Large intestine (tissue), 3 donors: ENCODE results near the gene ALS2CL. TPM values are rescaled to one million over a fixed set of nuclear protein-coding genes. Genes with fewer than 3 reads are reported as not detected.

Experiments used
- DNase-seq, 2 donors: peaks; one replicate each; pipeline versions ENCODE4 v3.0.0 to v3.0.0-alpha.2; 2013
- H3K27ac ChIP-seq: one replicate; pipeline ENCODE4 v1.5.1; 2013; ENCODE audit warnings: low read length
- H3K27me3 ChIP-seq: 2 replicates; pipeline ENCODE4 v1.6.1; 2013; ENCODE audit warnings: low read length; ENCODE audit not compliant: control insufficient read depth, insufficient read depth
- H3K36me3 ChIP-seq: 2 replicates; pipeline ENCODE4 v1.6.1; 2013; ENCODE audit warnings: low read length; ENCODE audit not compliant: control insufficient read depth, insufficient read depth
- H3K4me1 ChIP-seq: one replicate; pipeline ENCODE4 v1.6.1; 2013; ENCODE audit warnings: low read length; ENCODE audit not compliant: control insufficient read depth, insufficient read depth
- H3K4me3 ChIP-seq: one replicate; pipeline ENCODE4 v1.5.1; 2013; ENCODE audit warnings: low read length
- H3K9me3 ChIP-seq: one replicate; pipeline ENCODE4 v1.6.1; 2013; ENCODE audit warnings: mild to moderate bottlenecking, low read depth, low read length, moderate library complexity; ENCODE audit not compliant: control insufficient read depth
- WGBS: methylation state at CpG from one replicate; pipeline ENCODE4 v1.1.5; 2013; ENCODE audit warnings: low lambda C conversion rate; ENCODE audit not compliant: insufficient coverage; 5-methylcytosine and 5-hydroxymethylcytosine counted together
- polyA plus RNA-seq: library from polyadenylated mRNA; unstranded; fragments of 120-200 nt; gene quantifications from one replicate; pipeline ENCODE4 v1.2.1, GENCODE V29; 2013

ALS2CL gene
- polyA plus RNA-seq, 1 donor, result 30.8 TPM

DNA sequence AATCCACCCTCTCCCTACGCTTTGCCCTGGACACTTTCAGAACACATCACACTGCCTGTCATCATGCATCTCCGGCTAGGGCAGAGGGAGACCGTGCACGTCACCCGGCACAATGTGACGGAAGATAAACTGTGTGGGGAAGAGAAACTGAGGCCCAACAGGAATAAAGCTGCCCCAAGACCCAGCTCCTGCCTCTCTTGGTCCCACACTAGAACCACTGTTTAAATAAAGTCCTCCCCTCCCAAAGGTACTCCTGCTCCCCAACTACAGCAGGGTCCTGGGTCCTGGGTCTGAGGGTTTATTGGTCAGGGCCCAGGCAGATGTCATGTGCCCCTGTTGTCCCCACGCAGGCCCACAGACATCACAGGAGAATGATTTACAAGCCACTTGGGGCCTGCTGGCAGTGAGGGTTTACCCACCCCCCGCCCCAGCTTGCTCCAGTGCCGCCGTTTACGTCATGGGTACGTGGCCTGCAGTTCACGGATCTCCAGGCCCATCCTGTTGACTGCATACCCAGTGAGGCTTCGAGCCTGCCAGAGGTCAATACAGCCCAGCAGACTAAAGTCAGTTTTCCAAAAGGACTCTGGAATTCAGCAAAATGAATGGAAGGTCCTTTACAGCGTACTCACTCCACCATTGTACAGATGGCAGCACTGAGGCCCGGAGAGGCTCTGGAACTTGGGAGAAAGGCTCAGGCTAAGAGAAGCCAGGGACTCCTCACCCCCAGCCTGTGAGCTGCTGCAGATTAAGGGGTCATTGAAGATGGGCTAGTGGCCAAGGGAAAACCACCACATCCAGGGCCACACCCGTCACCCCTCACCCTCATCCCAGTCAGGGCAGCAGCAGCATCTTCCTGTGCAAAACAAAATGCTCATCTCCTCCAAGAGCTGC lies 23.2 kb downstream of the ALS2CL start:
- WGBS, result no CpG with 5 or more reads among the region's 17 CpGs

DNA sequence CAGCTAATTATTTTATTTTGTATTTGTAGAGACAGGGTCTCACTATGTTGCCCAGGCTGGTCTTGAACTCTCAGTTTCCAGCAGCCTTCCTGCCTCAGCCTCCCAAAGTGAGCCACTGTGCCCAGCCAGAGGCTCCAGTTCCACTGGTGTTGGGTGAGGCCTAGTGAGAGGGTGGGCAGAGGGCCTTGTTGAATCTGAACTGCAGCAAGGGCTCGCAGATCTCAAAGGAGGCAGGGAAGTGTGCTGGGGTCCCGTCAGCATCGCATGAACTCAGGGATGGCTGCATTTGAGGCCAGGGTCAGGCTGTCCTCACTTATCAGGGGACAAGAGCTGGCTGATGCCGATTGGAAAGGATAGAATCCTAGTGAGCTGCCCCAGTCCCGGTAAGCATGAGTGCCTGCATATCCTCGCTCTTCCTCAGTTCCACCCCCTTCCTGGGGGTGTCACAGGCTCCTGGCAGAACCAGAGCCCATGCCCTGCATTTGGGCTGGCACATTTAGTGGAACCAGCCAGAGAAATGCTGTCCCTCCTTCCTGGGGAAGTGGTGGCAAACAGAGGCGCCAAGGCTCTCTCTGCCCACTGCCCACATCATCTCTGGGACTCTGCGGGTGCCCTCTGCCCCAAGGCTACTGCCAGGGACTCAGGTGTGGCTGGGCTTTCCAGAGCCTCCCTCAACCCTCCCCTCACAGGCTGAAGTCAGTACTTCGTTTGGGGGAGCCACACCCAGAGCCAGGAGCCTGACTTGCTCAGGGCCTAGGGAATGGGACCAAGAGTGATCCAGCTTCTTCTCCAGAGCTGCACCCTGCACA lies 24.1 kb downstream of the ALS2CL start:
- WGBS, result no CpG with 5 or more reads among the region's 9 CpGs
- peaks cover 23% of the 10 kb centered on the region for H3K36me3 ChIP-seq
- no peak overlapping the region for H3K27ac ChIP-seq
- no peaks in the 10 kb centered on the region for H3K27me3 ChIP-seq
- no peaks in the 10 kb centered on the region for H3K9me3 ChIP-seq
- no peak overlapping the region for H3K4me3 ChIP-seq
- peaks cover 54% of the 10 kb centered on the region for H3K4me1 ChIP-seq
- no peak for DNase-seq

More for the DNA sequence above, 23.2 kb downstream of the ALS2CL start:
- Histone ChIP-seq H3K27me3 (no peaks in the 10 kb centered on the region), H3K27ac (no peak overlapping the region), H3K36me3 (peaks cover 32% of the 10 kb centered on the region), H3K9me3 (no peaks in the 10 kb centered on the region), H3K4me1 (peaks cover 55% of the 10 kb centered on the region), H3K4me3 (no peak overlapping the region)
- DNase-seq, result no peak

DNA sequence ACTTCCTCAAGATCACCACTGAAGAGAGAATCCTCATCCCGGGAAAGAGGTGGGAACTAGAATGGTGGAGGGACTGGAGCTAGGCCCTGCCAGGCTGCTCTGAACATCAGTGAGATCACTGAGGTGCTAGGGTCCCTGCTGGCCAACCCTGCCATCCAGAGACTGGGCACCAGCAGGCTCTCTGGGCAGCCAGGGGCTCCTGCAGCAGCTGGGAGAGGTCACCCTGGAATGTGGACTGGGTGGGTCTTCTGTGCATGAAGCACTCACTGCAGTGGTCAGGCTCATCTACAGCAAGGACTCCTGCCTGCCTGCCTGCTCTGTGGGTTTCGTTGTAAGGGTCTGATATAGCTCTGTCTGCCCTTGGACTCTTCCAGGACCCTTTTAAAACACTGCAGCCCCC lies 24.9 kb downstream of the ALS2CL start:
- no CpG with 5 or more reads among the region's 2 CpGs for WGBS
- Histone ChIP-seq H3K4me1 (peaks cover 54% of the 10 kb centered on the region), H3K4me3 (no peak overlapping the region), H3K27ac (peak overlapping the region; percentile 32), H3K36me3 (peaks cover 18% of the 10 kb centered on the region), H3K9me3 (no peaks in the 10 kb centered on the region), H3K27me3 (no peaks in the 10 kb centered on the region)
- DNase-seq, result no peak

DNA sequence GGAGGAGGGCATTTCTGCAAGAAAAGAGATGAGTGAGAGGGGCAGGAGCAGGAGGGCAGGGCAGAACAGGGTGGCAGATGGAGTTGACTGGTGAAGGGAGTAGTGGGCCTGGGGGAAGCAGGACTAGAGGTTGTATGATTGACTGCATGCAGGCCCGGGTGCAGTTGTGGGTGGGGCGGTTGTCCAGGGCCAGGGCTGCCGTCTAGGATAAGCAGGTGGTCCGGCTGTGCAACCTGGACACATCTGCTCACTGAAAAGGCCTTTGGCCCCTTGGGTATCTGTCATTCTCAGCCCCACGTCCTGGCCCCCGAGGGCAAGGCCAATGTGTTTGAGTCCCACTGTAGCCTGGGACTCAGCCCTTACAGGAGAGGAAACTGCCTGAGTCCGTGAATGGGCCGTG lies 25.4 kb downstream of the ALS2CL start:
- Histone ChIP-seq H3K4me3 (no peak overlapping the region), H3K4me1 (peaks cover 50% of the 10 kb centered on the region), H3K36me3 (peaks cover 18% of the 10 kb centered on the region), H3K27me3 (no peaks in the 10 kb centered on the region), H3K9me3 (no peaks in the 10 kb centered on the region), H3K27ac (peak overlapping the region; percentile 32)
- WGBS, result no CpG with 5 or more reads among the region's 8 CpGs
- DNase-seq, result no peak

DNA sequence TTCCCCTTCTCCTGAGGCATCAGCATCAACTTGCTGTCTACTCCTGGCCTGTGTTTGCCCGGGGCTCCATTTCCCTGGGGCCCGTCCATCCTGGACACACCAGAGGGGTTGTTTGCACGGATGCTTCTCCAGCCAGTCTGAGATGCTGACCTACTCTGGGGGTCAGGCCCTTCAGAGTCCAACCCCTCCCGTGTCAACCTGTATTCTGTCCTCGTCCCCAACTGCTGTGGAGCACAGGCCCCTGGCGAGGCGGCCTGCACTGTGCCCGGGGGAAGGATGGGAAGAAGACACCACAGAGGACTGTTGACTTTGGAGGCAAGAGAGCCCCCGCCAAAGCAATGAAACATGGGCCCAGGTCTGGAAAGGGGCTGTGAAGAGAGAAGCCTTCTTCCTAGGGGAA lies 25.8 kb downstream of the ALS2CL start:
- Histone ChIP-seq H3K36me3 (peaks cover 18% of the 10 kb centered on the region), H3K27ac (no peak overlapping the region), H3K4me3 (no peak overlapping the region), H3K9me3 (no peaks in the 10 kb centered on the region), H3K4me1 (peaks cover 47% of the 10 kb centered on the region), H3K27me3 (no peaks in the 10 kb centered on the region)
- DNase-seq, result no peak
- WGBS, result no CpG with 5 or more reads among the region's 9 CpGs

DNA sequence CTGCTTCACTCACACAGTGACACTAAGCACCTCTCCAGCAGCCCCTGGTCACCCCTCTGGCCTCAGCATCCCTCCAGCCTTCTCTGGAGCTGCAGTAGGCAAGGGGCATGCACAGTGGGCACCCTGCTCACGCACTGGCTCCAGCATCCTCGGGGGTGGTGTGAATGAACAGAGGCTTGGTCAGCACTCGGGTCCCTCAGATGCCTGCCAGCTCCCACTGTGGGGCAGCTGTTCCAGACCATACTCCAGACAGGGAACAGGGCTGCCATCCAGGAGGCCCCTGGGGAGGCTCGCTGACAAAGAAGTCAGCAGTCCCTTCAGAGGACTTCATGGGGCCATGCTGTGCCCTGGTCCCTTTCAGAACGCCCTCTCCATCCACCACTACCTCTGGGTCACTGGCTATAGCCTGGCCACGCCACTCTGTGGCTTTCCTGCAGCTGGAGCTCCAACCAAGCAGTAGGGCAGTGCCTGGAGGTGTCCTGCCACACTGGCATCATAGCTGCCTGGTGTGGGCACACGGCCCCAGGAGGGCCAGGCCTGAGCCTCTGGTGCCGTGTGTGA lies 26.3 kb downstream of the ALS2CL start:
- no CpG with 5 or more reads among the region's 8 CpGs for WGBS
- Histone ChIP-seq H3K9me3 (no peaks in the 10 kb centered on the region), H3K36me3 (peaks cover 18% of the 10 kb centered on the region), H3K27ac (no peak overlapping the region), H3K27me3 (no peaks in the 10 kb centered on the region), H3K4me1 (peaks cover 41% of the 10 kb centered on the region), H3K4me3 (no peak overlapping the region)
- DNase-seq, result no peak

DNA sequence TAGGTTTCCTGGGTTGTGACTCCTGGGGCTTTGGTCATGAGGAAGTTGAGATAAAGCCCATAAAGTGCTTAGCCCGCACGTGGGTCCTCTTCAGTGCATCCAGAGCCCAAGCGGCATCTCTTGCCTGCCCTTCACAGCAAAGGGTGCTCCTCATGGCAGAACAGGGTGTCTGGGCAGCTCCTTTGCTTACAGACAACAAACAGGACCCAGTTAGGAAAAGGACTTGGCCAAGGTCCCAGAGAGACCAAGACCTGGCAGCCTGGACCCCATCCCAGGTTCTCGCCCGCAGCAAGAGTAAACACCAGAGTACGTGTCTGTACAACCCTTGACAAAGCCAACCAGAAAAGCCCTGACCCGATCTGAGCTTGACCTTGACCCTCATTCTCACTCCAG lies 27.0 kb downstream of the ALS2CL start:
- Histone ChIP-seq H3K4me3 (no peak overlapping the region), H3K36me3 (peaks cover 13% of the 10 kb centered on the region), H3K27me3 (no peaks in the 10 kb centered on the region), H3K4me1 (peaks cover 36% of the 10 kb centered on the region), H3K9me3 (no peaks in the 10 kb centered on the region), H3K27ac (no peak overlapping the region)
- WGBS, result no CpG with 5 or more reads among the region's 7 CpGs
- DNase-seq, result peak; percentile 54 to 66

DNA sequence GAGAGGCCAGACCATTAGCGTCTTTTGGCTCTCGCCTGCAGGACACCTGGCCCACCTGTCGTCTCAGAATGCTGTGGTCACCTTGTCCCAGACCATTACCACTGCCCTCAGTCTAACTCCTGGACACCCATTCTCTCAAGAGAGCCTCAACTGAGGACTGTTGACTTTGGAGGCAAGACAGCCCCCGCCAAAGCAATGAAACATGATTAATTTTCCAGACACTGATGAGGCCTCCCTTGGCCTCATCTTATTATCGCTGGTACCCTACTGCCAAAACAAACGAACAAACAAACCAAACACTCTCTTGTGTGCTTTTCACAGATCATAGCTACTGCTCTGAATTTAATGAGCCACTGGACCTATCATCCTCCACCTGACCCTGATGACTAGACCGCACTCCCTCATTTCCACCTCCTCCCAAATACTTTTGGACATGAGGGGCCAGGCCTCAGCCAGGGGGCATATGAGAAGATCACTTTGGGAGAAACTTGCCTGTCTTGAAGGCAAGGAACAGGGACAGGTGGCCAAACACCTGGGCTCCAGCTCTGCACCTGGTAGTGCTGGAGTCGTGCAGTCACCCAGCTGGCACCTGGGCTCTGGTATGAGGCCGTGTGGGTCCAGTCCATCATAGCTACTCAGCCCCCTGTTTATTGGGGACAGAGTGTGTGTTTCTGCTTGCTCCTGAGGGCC lies 27.6 kb downstream of the ALS2CL start:
- Histone ChIP-seq H3K27me3 (no peaks in the 10 kb centered on the region), H3K9me3 (no peaks in the 10 kb centered on the region), H3K27ac (no peak overlapping the region), H3K4me3 (no peak overlapping the region), H3K4me1 (peaks cover 36% of the 10 kb centered on the region), H3K36me3 (peaks cover 9% of the 10 kb centered on the region)
- WGBS, result no CpG with 5 or more reads among the region's 9 CpGs
- no peak for DNase-seq

DNA sequence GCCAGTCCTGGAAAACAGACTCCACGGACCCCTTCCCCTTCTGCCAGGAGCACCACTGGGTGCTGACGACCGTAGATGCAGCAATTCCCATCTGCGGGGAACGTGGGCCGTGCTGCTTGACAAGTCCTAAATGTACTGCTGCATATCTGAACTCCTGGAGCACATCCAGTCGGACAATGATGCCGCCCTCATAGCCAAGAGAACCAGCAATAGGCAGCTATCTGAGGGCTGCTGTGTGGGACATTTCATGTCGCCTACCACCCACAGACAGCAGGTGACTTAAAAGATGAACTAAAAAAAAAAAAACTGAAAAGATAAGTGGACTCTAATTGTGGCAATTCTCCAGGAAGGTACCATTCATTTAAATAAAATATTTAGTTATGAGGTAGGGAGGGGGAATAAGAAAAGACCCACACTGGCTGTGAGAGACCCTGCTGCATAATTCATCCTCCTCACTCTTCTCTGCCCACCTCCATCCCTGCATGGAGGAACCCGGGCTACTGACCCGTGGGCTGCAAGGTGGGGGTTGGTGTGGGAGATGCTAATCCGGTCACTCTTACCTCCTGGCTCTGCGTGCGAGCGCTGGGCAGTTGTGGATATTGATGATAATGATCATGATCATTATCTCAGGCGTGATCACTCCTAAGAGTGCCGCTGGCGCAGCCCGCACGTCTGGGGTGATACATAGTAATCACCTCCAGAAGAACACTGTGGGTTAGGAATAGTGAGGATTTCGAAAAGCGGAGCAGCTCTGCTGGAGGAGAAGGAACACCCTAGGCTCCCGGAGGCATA lies 28.3 kb downstream of the ALS2CL start:
- WGBS, result no CpG with 5 or more reads among the region's 23 CpGs
- Histone ChIP-seq H3K4me1 (peaks cover 36% of the 10 kb centered on the region), H3K36me3 (peaks cover 1% of the 10 kb centered on the region), H3K9me3 (no peaks in the 10 kb centered on the region), H3K27ac (no peak overlapping the region), H3K4me3 (no peak overlapping the region), H3K27me3 (no peaks in the 10 kb centered on the region)
- DNase-seq, result no peak
